GM19467 (cell line): ENCODE measurements around the gene NAT14.
"Not testable (repeated sequence)": the region's sequence is repeated elsewhere in the genome, so short reads cannot be mapped to it uniquely, and the experiment has no call there.

Experiments
- ATAC-seq: cut with Tn5 transposase; IDR thresholded peaks from one replicate; pipeline ENCODE4 v1.9.1; 2021; ENCODE audit warnings: mild to moderate bottlenecking, moderate library complexity; ENCODE audit not compliant: unreplicated experiment

NAT14 gene

DNA sequence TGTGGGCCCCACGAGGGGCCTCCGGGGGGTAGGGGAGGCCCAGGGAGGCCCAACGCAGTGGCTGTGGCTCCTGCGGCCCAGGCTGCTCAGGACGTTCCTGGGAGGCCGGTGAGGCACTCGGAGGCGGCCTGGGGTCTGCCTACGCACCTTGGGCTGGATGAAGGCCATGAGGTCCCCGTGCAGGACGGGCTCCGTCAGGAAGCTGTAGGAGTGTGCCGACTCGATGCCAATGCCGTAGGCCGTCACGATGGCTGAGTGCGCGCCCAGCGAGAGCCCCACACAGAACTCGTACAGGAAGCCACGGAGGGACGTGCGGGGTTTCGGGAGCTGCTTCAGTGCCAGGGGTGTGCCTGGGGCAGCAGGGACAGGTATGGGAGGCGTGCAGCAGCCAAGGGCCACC is 46.0 kb downstream of the NAT14 start:
- no peak for ATAC-seq

GRCh38 chr19:55534280-55534679 is 49.3 kb downstream of the NAT14 start:
- ATAC-seq = not testable (repeated sequence)

GRCh38 chr19:55535173-55535964 is 50.4 kb downstream of the NAT14 start:
- ATAC-seq = no peak

DNA sequence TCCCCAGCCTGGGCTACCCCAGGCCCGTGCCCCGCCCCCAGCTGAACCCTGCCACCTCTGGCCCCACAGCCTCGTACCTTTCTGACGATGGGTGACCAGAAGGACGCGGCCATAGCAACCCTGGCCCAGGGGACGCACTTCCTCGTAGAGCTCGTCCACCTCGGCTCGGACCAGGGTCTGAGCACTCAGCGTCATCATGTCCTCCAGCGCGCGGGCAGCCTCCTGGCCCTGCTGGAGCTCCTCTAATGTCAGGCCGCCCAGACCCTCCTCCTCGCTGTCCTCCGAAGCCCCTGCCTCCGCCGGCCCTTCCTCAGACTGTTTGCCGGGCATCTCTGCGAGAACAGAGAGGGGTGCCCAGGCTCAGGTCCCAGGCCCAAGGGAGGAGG is 51.0 kb downstream of the NAT14 start:
- ATAC-seq = no peak

DNA sequence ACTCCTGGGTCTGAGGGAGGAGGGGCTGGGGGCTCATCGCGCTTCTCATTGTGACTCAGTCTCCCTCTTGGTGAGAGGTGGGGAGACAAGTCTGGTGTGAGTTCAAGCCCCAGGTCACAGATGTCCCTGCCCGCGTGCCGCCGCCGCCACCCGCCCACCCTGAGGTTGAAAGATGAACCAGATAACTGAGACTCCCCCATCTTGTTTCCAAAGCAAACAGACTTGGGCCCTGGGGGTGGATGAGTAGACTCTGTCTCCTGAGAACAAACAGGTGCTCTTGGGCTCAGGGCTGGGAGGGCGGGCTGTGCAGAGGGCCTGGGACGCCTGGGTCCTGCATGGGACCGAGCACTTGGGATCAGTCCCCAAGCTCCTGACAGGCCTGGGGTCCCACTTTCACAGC is 51.4 kb downstream of the NAT14 start:
- no peak for ATAC-seq
